Middle frontal gyrus (tissue), 1 donor: ENCODE measurements around the gene SLC16A14.
A peak's percentile ranks its signal among the peaks of the same experiment; 100 is the strongest.
"Not testable (repeated sequence)": the region's sequence is repeated elsewhere in the genome, so short reads cannot be mapped to it uniquely, and the experiment has no call there.

Source experiments
- DNase-seq: peaks from one replicate; pipeline ENCODE4 v3.0.0-alpha.2; 2015; ENCODE audit warnings: low spot score; ENCODE audit errors: extremely low spot score

SLC16A14 gene, protein sequence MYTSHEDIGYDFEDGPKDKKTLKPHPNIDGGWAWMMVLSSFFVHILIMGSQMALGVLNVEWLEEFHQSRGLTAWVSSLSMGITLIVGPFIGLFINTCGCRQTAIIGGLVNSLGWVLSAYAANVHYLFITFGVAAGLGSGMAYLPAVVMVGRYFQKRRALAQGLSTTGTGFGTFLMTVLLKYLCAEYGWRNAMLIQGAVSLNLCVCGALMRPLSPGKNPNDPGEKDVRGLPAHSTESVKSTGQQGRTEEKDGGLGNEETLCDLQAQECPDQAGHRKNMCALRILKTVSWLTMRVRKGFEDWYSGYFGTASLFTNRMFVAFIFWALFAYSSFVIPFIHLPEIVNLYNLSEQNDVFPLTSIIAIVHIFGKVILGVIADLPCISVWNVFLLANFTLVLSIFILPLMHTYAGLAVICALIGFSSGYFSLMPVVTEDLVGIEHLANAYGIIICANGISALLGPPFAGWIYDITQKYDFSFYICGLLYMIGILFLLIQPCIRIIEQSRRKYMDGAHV

DNA sequence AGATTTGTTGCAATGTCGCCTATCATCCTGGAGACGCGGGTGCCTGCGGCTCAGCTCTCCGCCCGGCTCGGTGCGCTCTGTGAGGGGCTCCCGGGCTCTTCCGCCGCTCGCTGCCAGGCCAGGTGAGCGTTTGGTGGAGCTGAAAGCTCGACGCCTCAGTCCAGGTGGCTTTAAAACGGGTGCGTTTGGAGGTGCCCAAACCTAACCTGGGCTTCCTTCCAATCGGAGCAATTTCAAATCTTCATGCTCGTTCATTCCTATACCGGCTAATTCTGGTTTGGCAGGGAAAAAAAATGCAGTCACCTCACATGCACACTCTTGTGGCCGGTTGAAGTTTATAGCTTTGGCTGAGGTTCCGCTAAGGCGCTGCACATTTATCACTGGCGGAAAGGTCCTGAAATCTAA lies at the start of gene SLC16A14:
Gene SLC16A14, minus strand, starts transcription at position 274 of the 405 bp plus-strand sequence. CDS start 9,572 bp downstream, outside the sequence.
- no peak for DNase-seq

DNA sequence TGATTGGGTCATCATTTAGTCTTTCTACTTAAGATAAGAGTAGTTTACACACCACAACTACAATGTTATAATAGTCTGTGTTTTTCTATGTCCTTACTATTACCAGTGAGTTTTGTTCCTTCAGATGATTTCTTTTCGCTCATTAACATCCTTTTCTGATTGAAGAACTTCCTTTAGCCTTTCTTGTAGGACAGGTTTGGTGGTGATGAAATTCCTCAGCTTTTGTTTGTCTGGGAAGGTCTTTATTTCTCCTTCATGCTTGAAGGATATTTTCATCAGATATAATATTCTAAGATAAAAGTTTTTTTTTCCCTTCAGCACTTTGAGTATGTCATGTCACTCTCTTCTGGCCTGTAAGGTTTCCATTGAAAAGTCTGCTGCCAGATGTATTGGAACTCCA lies 38.0 kb upstream of the SLC16A14 start:
- DNase-seq, result no peak

DNA sequence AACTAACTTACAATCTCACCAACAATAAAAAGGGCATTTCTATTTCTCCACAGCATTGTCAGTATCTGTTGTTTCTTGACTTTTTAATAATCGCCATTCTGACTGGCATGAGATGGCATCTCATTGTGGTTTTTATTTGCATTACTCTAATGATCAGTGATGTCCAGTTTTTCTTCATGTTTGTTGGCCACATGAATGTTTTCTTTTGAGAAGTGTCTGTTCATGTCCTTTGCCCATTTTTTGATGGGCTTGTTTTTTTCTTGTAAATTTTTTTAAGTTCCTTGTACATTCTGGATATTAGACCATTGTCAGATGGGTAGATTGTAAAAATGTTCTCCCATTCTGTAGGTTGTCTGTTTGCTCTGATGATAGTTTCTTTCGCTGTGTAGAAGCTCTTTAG lies 33.2 kb upstream of the SLC16A14 start:
- DNase-seq, result not testable (repeated sequence)

DNA sequence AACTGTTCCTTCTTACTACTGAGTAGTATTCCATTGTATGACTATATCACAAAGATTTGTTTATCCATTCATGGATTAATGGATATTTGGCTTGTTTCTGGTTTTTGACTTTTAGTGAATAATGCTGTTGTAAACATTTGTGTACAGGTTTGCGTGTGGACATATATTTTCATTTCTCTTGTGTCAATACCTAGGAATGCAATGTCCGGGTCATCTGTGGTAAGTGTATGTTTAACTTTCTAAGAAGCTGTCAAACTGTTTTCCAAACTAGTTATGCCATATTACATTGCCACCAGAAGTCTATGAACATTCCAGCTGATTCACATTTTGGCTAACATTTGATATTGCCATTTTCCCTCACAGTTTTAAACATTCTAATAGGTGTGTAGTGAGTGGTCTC lies 29.1 kb upstream of the SLC16A14 start:
- DNase-seq, result no peak

DNA sequence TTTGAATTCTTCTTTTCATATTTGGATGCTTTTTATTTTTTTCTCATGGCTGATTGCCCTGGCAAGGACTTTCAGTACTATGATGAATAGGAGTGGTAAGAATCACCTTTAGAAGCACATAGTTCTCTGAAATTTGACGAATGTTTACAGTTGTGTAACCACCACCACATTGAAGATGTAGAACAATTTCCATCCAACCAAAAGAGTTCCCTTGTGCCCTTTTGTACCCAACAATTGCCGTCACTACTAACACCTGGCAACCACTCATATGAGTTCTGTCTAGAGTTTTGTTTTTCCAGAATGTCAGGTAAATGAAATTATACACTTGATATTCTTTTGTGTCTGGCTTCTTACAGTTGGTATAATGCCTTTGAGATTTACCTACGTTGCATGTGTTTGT lies 28.7 kb upstream of the SLC16A14 start:
- no peak for DNase-seq

DNA sequence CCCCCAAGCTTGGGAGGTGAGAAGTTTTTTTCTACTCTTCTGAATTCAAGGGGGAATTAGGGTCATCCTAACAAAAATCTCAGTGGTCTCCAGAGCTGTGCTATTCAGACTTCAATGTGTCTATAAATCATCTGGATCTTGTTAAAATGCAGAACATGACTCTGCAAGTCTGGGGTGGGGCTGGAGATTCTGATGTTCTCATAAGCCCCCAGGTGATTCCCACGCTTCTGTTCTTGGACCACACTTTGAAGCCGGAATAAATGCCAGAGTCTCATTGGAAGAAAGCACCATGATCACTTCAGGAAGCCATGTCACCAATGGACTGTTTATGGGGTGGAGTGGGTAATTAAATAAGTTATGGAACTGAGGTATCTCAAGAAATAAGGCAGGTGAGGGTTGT lies 22.2 kb upstream of the SLC16A14 start:
- no peak for DNase-seq

DNA sequence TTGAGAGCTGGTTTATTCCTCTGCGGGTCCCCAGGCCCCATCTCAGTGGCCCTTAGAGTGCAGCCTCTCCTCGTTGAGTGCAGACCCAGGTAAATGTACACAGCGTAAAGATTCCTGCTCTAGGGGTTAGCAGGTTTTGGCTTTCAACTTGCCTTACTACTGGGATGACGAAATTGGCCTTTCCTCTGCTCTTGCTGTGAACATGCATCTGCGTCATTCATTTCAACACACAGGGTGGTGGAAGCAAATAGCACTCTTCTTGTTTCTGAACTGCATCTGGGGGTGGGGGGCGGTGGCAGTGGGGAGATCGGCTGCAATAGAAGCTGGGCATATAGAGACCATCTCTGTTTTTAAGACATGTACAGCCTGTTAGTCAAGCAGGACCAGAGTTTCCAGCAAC lies 16.5 kb upstream of the SLC16A14 start:
- DNase-seq, result no peak

DNA sequence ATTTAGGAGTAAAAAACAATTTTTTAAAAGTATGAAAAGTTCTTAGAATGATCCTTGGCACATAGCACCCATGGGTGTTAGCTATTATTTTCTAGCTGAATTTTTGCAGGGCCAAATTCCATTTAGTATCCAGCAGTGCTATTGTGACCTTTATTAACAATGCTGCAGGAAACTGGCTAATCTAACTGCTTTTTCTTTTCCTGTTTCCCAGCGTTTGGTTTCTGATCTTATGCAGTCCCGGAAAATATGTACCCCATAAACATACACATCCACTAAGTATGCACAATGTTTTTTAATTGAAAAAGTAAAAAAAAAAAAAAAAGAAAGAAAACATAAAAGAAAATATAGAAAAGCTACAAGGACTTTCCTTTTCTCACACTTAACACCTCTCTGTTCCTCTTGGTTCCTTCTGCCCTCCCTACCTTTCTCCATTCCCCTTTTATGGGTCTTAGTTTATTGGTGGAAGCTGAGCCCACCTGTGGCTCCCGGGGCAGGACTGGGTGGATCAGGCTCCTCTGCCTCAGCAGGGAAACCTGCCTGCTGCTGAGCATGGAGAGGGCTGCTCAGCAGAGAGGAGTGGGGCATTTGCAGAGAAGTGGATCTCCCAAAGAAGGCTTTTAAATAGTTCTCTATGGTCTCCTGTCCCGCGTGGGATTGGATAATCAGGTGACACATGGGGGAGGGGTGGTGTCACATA lies 9.3 kb upstream of the SLC16A14 start:
- no peak for DNase-seq

DNA sequence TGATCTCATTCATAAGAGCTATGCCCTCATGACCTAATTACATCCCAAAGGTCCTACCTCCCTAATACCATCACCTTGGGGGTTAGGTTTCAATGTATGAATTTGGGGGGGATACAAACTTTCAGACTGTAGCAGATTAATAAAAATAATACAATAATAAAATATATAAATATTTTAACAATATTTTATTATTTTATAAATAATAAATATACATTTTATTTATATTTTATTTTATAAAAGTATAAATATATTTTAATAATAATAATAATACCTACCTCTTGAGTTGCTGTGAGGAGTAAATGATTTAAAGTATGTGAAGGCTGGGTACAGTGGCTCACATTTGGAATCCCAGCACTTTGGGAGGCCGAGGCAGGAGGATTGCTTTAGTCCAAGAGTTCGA lies 8.1 kb upstream of the SLC16A14 start:
- no peak for DNase-seq

DNA sequence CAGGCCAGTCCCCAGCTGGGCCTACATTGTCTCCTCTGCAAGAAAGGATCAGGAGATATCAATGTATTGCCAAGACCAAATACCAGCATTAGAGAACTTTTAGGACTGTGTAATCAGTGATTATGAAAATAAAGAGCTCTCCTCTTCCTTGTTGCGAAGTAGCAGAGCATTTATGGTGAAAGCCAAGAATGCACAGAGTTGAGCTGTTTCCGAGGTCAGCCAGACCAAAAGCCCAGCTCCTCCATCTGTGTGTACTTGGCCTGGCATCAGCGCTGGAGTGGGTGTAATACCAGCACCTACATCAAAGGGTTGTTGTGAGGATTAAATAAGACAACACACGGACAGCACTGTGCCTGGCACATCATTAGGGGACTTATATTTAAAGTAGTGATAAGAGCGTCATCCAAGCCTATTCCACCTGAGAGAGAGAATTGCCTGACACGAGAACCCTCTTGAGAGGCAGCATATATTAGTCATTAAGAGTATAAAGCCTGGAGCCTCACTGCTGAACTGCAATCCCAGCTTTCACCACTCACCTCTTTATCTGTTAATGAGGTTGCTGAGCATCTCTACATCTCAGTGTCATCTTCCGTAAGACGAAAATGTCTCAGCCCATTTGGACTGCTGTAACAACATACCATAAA lies 7.4 kb upstream of the SLC16A14 start:
- no peak for DNase-seq

DNA sequence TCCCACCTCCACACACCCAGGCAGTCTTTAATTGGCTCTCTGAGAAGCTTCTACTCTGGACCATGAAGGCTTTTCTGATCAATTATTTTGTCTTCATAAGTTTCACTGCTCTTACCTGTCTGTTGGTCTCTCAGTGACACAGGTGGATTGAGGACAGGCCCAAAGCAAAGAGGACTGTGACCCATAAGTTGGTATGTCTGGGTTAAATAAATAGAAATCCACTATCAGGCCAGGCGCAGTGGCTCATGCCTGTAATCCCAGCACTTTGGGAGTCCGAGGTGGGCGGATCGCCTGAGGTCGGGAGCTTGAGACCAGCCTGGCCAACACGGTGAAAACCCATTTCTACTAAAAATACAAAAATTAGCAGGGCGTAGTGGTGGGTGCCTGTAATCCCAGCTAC lies 2.7 kb upstream of the SLC16A14 start:
- DNase-seq, result no peak

DNA sequence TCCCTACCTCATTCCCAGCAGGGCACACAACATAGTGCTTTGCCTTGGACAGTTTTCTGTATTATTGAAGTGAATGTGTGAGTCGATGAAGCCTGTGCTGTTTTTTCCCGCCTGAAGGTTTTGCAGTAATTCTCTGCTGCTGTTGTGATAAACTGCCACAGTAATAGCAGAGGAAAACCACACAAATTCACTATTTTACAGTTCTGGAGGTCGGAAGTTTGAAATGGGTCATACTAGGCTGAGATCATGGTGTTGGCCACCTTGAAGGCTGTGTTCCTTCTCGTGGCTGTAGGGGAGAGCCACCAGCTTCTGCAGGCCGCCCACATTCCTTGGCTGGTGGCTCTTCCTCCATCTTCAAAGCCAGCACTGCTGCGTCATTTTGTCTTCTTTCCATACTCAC lies 678 bp upstream of the SLC16A14 start:
- no peak for DNase-seq

DNA sequence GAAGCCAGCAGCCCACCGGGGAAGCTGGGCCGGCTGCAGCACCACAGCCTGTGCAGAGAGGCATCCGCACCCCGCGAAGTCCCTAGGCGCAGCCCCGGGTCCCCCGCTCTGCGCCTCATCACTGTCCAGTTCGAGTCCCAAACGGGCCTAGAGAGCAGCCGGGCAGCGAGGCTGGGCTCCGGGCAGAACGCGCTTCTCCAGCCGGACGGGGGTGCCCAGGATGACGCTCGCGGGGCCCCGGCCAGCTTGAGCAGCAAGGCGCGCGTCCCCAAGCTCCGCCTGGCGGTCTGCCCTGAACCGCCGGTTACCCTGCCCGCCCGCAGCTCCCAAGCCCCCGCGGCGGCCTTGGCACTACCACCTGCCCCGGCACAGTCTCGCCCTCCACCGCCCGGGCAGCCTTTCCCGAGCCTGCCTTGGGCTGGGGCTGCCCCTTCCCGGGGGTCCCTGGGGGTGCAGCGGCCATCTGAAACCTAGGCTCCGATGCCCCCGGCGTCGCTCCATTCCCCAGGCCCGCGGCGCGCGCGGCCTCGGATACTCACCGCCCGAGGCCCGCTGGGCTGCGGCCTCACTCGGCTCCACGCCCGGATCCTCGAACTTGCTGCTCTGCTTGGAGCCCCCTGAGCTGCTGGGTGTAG lies 591 bp downstream of the SLC16A14 start:
- DNase-seq, result peak; percentile 25

DNA sequence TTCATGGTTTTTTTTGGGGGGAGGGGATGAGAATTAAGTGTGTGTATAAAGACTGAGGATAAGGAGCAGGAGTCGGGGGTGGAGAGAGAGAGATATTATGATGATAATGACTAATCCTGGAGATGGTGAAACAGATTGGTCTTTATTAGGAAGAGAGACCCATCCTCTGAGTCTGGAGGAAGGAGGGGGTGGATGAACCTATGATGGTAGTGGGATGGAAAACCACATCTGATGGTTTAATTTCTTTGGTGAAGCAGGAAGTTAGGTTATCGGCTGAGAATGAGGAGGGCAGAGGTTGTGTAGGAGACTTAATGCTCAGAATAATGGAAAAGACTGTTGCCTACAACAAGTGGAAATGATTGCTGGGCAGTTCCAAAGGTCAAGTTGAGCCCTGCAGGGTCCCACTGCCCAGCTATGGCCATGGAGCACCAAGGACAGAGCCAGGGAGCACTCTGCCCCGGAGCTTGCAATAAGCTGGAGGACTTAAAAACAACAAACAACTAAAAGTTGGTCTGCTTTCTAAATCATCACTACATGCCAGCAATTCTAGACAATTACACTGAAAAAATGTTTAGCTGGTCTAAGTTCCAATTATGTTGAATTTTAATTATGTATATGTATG lies 7.9 kb downstream of the SLC16A14 start:
- no peak for DNase-seq

DNA sequence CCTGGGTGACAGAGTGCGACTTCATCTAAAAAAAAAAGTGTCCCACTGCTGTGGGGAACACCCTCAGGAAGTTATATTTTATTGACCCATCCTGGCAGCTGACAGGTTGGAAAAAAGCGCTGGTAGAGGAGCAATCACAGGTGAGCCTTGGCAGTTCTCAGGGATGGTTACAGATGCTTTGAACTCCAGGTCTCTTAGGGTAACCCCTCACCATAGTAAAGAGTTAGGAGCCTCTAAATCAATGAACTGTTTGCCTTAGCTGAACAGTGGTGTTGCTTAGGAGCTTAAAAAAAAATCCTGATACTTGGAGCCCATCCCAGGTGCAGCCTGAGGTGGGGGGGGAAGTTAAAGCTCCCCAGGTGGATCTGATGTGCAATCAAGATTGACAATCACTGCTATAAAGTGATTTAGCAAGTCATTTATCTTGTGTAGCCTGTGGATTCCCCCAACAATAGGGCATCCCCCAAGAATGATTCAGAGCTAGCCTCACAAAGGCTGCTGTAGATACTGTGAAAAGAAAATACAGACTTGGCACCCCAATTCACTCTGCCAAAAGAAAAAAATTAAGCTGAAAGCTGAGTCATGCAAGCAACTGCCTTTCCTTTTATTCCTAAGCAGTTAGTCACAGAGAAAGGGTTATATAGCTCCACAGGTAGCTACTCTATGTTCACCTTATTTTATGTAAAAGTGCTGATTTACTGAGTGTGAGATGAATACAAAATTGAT lies 14.8 kb downstream of the SLC16A14 start:
- DNase-seq, result no peak

DNA sequence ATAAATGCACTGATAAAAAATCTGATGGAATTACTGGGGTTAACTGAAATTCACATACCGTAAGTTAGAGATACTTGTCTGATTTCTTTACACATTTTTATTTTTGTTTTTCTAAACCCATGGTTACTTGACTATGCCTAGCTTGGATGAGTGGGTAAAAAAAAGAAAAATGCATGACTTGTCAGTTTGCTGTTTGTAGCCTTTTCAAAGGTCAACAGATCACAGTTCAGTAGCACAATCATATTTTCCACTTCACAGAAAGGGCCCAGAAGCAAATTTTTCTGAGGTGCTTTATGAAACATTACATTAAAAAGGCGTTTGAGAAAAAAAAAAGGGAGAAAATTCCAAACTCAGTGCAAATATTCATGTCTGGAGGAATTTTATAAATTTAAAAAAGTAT lies 16.4 kb downstream of the SLC16A14 start:
- no peak for DNase-seq

DNA sequence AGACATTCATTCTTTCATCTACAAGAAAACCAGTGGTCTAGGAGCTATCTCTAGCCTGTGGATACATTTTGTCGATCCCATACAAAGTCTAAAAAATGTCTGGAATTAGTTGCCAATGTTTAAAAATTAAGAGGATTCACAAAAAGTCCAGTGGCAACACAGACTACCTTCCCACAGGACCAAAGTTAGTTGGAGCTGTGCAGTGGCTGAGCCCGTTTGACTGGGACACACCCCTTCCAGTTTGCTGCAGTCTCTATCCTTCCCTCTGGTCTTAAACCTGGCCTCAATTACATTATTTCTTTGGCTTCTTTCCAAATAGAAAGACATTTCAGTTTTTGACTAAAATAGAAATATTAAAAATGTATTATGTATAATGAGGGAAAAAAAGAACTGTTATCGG lies 18.6 kb downstream of the SLC16A14 start:
- no peak for DNase-seq

DNA sequence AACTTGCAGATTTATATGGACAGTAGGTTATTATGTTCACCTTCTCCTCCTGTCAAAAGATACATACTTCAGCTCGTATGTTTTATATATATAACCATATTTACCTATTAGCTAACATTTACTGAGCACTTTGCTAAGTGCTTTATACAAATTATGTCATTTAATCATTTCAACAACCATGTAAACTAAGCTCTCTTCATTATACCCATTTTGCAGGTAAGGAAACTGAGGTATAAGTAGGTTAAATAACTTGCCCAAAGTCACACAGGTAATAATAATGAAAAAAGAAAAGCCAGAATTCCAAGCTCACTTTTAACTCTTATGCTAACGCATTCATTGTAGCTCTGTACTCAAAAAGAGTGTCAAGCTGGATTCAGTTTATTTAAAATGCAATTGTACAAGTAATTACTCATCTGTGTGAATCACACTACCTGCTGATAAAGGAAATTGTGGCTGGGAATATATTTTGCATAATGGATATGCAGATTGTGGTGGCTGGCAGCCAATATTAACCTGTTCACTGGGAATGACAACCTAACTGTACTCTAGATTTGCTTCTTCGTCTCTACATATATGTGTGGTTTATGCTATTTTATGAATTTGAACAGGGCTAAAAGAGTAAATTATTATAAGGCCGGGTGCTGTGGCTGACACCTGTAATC lies 20.6 kb downstream of the SLC16A14 start:
- DNase-seq, result no peak

DNA sequence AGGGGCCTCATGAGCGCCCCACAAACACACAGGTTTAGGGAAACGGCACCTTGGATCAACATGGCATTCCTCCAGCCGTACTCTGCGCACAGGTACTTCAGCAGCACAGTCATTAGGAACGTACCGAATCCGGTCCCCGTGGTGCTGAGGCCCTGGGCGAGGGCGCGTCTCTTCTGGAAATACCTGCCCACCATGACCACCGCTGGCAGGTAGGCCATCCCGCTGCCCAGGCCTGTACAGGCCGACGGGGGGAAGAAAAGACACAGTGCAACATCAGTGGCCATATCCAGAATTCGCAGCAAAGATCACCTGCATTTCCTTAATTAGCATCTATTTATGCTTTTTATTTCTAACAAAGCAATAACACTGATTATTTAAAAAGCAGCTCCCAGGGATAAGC lies 22.2 kb downstream of the SLC16A14 start:
- no peak for DNase-seq

DNA sequence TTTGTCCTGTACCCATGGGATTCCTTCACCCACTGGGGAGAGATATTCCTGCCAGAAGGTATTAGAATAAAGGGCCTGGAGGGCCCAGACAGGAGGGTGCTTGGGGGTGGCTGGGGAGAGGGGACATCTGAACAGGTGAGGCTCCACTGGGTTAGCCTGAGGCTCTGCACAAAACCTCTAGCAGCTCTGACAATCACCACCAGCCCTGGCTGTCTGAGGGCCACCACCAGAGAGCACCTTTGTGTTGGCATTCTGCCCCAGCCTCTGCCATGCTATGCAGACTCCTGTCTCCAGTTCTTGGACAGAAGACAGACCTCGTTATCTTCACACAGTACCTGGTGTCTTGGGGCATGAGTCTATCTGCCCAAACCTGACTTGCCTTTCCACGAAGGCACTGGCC lies 25.3 kb downstream of the SLC16A14 start:
- no peak for DNase-seq
